Activated CD8-positive, alpha-beta memory T cell treated with anti-CD3 and anti-CD28 coated beads for 4 hours (primary cell): ENCODE measurements around the gene TMEM63B.
"Not testable (repeated sequence)": the region's sequence is repeated elsewhere in the genome, so short reads cannot be mapped to it uniquely, and the experiment has no call there.

ENCODE experiments used
- DNase-seq, 2 donors: peaks; one replicate each; pipeline ENCODE4 v3.0.0-alpha.2; 2020; ENCODE audit warnings: low read depth in 2 of 2

The TMEM63B gene

DNA sequence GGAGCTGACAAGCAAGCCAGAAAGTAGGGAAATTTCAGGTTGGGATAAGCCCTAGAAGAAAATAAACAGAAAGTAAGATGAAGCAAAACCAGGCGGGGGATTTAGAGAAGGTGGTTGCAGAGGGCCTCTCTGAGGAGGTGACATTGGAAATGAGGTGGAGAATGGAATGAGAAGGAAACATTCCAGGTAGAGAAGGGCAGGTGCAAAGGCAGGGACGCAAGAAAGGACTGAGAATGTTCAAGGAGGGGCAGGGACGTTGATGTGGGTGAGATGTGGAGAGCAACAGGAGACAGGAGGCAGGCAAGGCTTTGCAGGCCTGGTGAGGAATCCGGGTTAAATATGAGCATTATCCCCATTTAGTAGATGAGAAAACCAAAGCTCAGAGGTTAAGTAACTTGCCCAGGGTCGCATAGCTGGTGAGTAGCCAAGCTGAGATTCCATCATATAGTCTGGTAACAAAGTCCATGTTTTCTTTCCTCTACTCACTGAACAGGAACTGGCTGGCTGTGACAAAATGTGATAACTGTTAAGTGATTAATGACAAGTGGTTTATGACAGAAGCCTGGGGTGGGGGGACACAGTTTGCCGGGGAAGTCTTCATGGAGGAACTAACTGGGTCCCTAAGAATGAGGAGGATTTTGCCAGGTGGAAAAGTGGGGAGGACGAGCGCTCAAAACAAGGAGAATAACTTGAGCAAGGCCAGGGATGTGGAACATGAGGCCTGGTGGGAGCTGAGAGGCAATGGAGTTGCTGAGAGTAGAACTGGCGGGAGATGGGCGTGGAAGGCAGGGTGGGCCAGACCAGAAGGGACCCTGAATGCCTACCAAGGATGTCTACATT, 32.7 kb upstream of the TMEM63B start:
- no peak for DNase-seq

DNA sequence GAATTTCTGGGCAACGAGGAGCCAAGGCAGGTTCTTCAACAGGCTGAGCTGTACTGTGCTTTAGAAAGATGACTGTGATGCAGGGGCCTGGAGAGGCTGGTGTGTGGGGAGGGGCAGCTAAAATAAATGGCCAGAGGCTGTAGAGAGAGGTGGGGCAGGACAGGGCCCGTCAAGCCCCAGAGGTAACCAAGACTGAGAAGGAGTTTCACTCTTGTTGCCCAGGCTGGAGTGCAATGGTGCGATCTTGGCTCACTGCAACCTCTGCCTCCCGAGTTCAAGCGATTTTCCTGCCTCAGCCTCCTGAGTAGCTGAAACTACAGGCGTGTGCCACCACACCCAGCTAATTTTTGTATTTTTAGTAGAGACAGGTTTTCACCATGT, 32.1 kb upstream of the TMEM63B start:
- not testable (repeated sequence) for DNase-seq

DNA sequence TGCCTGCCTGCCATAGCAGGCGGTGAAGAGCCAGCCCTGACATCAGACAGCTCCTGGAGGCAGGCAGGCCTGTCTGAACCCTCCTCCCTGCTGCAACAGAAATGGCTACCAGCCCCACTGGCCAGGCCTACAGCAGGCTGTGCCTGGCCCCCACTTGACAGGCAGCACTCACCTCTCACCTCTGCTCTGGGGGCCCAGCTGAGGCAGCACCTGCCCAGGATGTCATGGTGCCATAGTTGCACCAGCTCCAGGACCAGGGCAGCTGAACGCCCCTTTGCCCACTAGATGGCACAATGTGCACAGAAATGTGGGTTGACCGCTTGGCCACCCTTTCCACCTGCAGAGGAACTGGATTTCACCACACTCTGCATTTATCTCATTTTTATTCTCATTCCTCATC, 30.7 kb upstream of the TMEM63B start:
- peak; percentile 45 to 50 for DNase-seq

DNA sequence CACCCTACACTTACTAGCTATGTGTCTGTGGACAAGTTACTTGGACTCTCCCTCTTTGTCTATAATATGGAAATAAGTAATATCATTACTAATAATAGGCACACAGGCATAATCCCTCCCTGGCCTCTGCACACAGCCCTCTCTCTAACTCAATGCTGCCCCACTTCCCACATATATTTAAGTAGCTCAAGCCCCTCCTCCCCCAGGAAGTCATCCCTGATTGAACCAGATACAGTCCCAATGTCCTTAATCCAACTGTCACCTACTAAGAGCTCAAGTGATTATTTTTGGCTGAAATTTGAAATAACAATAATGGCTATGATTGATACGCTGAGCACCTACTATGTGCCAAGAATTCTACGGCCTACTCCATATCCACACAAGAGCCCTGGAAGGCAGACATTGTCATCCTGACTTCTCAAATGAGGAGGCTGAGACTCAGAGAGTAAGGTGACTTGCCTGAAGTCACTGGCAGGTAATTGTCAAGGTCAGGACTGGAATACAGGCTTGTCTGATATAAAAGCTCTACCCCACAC, 29.5 kb upstream of the TMEM63B start:
- no peak for DNase-seq

DNA sequence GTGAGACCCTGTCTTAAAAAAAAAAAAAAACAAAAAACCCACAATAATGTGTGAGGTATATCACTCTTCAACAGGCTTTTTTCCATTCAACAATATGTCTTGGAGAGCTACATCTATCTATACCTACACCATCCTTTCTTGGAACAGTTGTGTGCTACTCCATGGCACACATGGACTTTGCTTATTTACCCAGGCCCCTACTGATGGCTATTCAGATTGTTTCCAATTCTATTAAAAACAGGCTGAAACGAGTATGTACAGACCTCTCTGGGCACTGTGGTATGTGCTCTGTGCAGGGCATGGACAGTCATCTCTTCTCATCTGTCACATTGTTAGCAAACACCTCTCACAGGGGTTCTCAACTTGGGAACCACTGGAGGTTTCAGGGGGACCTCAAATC, 28.2 kb upstream of the TMEM63B start:
- no peak for DNase-seq

DNA sequence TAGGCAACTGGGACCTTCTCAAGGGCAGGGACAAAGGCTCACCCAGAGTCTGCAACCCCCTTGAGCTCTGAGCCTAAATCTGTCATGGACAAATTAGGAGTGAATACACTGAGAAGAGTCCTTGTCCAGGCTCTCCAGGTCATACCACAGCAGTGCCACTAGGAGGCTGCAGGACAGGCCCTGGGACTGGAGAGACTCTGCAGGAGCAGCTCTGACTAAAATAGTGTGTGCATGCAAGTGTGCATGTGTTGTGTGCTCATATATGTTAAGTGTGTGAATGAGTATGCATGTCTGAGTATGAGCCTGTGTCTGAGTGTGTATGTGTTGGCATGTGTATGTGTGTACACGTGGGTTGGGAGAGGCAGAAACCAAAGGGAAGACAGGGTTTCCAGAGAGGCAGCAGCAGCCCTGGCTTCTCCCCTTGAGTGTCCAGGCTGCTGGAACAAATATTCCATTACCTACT, 27.2 kb upstream of the TMEM63B start:
- no peak for DNase-seq

DNA sequence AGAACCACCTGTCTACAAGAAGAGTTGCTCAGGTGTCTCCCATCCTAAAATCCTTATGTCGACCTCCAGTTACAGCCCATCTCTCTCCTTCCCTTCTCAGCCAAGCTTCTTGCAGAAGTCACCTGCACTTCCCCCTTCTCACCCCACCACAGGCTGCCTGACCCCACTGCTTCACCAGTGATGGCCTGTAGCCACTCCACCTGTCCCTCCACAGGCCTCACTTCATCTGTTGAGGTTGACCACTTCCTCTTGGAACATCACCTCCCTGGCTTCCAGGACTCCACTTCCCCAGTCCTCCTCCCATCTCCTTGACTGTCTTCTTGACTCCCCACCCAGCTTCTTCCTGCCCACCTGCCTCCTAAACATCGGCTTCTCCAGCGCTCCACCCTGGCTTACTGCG, 25.5 kb upstream of the TMEM63B start:
- DNase-seq: no peak

- no peak for DNase-seq
Observed at GRCh38 chr6:44102527-44102926, 24.8 kb upstream of the TMEM63B start.

DNA sequence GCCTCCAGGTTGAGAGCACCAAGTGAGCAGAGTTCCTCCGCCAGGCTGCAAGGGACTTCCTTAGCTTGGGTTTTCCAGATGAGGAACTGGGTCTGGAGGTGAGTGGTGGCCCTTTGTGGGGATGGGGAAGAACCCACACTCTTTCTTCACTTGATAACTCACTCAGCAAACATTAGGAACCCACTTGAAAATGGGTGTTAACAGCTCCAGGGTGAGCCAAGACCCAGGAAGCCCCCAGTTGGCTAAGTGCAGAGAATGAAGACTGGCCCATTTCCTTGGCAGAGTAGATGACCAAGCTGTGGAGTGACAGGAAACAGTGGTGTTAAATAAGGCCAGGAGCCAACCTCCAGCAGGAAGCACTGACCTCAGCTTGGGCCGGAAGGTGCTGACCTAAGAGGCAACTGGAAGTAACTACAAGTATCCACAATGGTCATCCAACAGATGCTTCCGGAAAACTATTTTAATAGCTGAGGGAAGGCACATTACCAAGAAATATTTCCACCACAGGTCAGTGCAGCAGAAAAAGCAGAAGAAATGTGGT, 22.8 kb upstream of the TMEM63B start:
- no peak for DNase-seq

- DNase-seq: no peak
Observed at GRCh38 chr6:44105146-44105545, 22.2 kb upstream of the TMEM63B start.

DNA sequence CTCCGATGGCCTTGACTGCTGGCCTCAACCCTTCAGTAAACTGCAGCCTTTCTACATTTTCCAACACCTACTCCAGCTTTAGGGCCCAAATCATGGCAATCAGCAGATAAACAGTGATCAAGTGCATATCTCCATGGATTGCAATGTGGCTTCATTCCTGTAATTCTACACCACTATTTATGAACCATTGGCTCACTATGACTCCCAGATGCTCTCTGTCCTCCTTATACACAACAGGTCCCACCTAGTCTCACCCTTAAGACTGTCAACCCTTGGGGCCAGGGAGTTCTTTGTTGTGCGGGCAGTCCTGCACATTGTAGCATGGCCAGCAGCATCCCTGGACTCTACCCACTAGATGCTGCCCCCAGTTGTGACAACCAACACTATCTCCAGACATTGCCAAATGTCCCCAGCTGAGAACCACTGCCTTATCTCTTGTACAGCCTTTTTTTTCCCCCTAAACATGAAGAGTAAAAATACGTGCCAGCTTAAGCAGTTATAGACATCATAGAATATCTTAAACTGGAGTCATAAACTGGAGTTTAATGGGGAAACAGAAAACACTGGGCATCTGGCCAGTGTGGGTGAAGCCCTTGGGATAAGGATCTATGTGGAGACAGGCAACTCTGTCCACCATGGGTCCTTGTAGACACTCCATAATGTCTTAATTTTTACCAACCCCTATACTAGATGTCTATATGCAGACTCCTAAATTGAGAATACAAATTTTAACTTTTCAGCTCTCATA, 21.2 kb upstream of the TMEM63B start:
- DNase-seq: no peak

DNA sequence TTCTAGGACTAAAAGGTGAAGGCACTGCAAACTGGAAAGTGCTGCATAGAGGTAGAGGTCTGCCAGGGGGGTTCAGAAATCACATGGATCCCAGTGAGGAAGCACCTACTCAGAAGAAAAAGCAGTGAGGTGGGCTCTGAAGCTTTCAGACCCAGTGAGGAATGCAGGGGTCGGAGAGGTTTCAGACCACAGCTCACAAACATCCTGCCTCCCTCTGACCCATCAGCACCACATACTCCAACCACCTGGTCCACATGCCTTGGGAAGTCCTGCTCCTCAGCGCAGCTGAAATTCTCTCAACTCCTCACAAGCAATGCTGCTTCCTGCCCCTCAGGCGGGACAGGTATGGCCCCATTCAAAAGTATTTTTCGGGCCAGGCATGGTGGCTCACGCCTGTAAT, 20.3 kb upstream of the TMEM63B start:
- no peak for DNase-seq

DNA sequence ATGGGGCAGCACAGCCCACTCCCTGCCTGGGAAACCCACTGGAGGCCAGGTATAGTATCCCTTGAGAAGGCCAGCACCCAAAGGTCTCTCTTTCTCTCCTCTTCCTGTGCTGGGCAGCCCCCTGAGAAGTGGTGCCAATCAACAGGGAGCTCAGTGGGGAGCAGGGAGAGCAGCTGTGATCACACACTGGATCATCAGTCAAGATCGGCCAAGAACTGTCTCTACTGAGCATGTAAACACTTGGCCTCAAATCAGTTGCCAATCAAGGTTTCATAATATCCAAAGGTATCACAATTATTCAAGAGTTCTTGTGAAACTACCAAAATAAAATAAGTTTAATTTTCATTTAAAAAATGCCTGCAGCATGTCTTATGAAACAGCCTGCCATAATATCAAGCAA, 18.9 kb upstream of the TMEM63B start:
- DNase-seq: no peak

DNA sequence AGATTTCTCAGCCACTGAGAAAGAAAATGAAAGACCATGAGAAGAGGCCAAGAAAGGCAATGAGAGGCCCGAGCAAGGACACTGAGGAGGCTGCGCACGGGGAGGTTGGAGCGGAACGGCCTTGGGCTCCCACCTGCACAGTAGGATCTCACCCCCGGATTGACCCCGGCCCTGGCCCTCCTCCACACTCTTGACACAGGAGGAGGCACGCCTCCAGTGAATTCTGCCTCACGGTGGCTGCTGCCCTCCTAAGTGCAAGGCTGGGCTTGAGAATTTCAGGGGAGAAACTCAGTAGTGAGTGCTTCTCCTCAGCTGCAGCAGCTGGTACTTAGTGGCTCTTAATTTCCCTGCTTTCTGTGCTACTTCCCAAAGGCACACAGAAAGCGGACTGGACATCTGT, 18.1 kb upstream of the TMEM63B start:
- DNase-seq: no peak

DNA sequence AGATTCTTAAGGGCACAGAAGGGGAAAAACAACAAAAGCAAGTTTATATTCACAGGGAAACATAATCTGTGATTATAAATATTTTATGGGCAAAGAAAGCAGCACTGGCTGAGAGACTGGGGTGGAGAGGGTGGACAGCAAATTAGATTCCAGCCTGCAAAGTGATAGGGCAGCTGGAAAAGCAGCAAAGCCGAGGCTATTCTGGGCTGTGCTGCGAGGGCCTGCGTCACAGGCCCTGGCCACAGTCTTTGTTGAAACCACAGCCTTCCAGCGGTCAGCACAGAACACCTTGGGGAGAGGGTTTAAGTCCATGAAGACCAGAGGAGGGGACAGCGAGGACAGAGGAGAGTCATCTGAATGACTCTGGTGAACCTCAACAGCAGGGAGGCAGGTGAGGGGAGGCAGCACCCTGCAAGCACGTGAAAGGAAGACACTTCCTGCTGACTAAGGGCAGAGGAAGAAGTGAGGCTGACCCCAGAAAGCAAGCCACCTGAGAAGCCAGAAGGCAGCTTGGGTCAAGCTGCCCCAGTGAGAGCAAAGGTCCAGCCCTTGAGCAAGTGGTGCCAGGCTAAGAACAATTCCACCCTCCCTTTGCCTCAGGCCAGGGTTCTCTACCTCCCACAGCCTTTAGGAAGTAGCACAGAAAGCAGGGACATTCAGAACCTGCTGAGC, 17.2 kb upstream of the TMEM63B start:
- no peak for DNase-seq

GRCh38 chr6:44110966-44111365, 16.4 kb upstream of the TMEM63B start:
- DNase-seq: no peak

GRCh38 chr6:44111434-44112417, 15.6 kb upstream of the TMEM63B start:
- DNase-seq: no peak

GRCh38 chr6:44113414-44113813, 13.9 kb upstream of the TMEM63B start:
- no peak for DNase-seq

GRCh38 chr6:44115866-44116265, 11.5 kb upstream of the TMEM63B start:
- no peak for DNase-seq

- no peak for DNase-seq
Observed at GRCh38 chr6:44116641-44117382, 10.5 kb upstream of the TMEM63B start.
